Sigmoid colon (tissue), 7 donors: ENCODE data around the gene MBNL1. TPM values are rescaled to one million over a fixed set of nuclear protein-coding genes. Genes with fewer than 3 reads are reported as not detected.

ENCODE experiments used
- DNase-seq: peaks from one replicate; pipeline ENCODE4 v3.0.0-alpha.2; 2019
- H3K27ac ChIP-seq, 4 donors: fragments of 200-600 bp; sonication (generic); one replicate each; pipeline ENCODE4 v1.5.1; 2016 to 2019; ENCODE audit warnings: mild to moderate bottlenecking in 1 of 4
- H3K27me3 ChIP-seq, 3 donors: fragments of 200-600 bp; sonication (generic); one replicate each; pipeline ENCODE4 v1.5.1; 2019; ENCODE audit warnings: mild to moderate bottlenecking in 1 of 3
- H3K36me3 ChIP-seq, 4 donors: fragments of 200-600 bp; sonication (generic); one replicate each; pipeline ENCODE4 v1.5.1; 2016 to 2019
- H3K4me1 ChIP-seq, 4 donors: fragments of 200-600 bp; sonication (generic); one replicate each; pipeline ENCODE4 v1.5.1; 2017 to 2019
- H3K4me3 ChIP-seq, 4 donors: fragments of 200-600 bp; sonication (generic); one replicate each; pipeline ENCODE4 v1.5.1; 2017 to 2019; ENCODE audit warnings: mild to moderate bottlenecking in 2 of 4, moderate library complexity in 1 of 4
- H3K9me3 ChIP-seq, 4 donors: fragments of 200-600 bp in 3 of 4; sonication (generic) in 3 of 4; one replicate each; pipeline versions ENCODE4 v1.5.1 to v1.6.1; 2013 to 2019
- EP300 ChIP-seq, 4 donors: sonication (generic); formaldehyde crosslinking; IDR thresholded peaks; one replicate each; pipeline ENCODE4 v1.6.1; 2017; ENCODE audit warnings: antibody characterized with exemption in 4 of 4
- POLR2A ChIP-seq, 2 donors: fragments of 450-650 bp; IDR thresholded peaks; one replicate each; pipeline ENCODE4 v1.6.1; 2016; ENCODE audit warnings: antibody characterized with exemption in 2 of 2, mild to moderate bottlenecking in 2 of 2, moderate library complexity in 2 of 2
- POLR2AphosphoS5 ChIP-seq, 4 donors: sonication (generic); formaldehyde crosslinking; IDR thresholded peaks; one replicate each; pipeline ENCODE4 v1.6.1; 2017; ENCODE audit warnings: antibody characterized with exemption in 4 of 4
- WGBS, 2 donors: extraction: QIAGEN DNeasy Blood & Tissue Kit; methylation state at CpG; one replicate each; pipeline ENCODE4 v1.1.7; 2013; 5-methylcytosine and 5-hydroxymethylcytosine counted together
- intact Hi-C: fragments of 100-400 bp; cut with DNase I; formaldehyde crosslinking; loops from one replicate; pipeline ENCODE4 v1.15.1; 2023
- polyA plus RNA-seq, 3 donors: library from polyadenylated mRNA; stranded (reverse); fragments of 200-250 nt; gene quantifications; one replicate each; pipeline ENCODE4 v1.2.3, GENCODE V29; 2013
- total RNA-seq, 4 donors: library from RNA; depleted of rRNA; stranded (reverse); fragments of >200 nt; gene quantifications; one replicate each; pipeline ENCODE4 v1.1.0, GENCODE V29; 2016
- TF ChIP-seq, protein P1 (sequence below), 4 experiments: fragments of 450-650 bp in 3 of 4; fragments of 200-600 bp in 1 of 4; IDR thresholded peaks; one replicate each; pipeline ENCODE4 v1.5.1; 2016 to 2019; ENCODE audit warnings: antibody characterized with exemption in 4 of 4, mild to moderate bottlenecking in 3 of 4, moderate library complexity in 2 of 4
- donor health status: healthy with polysubstance abuse.
- donor health status: Bipolar disorder and iron deficiency.
- donor health status: healthy.

The MBNL1 gene
- total and polyA plus RNA-seq, 7 donors = 60.5 to 898 (median 602) TPM

DNA sequence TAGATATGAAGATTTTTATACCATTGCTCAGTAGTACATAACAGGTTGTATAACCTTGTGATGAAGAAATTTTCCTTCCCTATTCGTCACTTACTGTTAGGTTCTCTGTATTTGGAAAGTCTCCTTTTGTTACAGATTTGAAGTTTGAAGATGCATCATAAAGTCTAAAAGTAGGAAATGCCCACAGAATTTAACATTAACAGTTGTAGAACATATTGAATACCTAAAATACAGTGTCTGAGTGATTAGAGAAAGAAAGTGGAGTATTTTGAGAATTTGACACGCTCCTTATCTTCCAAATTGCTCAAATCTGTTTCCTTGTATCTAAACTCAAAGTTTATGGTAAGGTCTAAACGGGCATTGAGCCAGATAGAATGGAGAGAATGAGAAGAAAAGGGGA is 111.3 kb downstream of the MBNL1 start:
- Histone ChIP-seq H3K9me3 (no peaks in the 10 kb centered on the region), H3K27ac (peak overlapping the region; percentile 73 to 79 (median 77)), H3K4me3 (no peak overlapping the region), H3K27me3 (no peaks in the 10 kb centered on the region), H3K4me1 (peaks cover 0 to 89% (median 67%) of the 10 kb centered on the region in 4 donors), H3K36me3 (peaks cover 0 to 11% (median 0%) of the 10 kb centered on the region in 4 donors)
- WGBS, 2 donors = 51 to 61% methylated on average over 3 of the region's 3 CpGs
- DNase-seq = no peak
- intact Hi-C loops = loop anchor here (5.0 kb wide), 1 partner anchor 73 kb away; no protein-coding TSS in a partner anchor
- TF ChIP-seq, protein P1, sequence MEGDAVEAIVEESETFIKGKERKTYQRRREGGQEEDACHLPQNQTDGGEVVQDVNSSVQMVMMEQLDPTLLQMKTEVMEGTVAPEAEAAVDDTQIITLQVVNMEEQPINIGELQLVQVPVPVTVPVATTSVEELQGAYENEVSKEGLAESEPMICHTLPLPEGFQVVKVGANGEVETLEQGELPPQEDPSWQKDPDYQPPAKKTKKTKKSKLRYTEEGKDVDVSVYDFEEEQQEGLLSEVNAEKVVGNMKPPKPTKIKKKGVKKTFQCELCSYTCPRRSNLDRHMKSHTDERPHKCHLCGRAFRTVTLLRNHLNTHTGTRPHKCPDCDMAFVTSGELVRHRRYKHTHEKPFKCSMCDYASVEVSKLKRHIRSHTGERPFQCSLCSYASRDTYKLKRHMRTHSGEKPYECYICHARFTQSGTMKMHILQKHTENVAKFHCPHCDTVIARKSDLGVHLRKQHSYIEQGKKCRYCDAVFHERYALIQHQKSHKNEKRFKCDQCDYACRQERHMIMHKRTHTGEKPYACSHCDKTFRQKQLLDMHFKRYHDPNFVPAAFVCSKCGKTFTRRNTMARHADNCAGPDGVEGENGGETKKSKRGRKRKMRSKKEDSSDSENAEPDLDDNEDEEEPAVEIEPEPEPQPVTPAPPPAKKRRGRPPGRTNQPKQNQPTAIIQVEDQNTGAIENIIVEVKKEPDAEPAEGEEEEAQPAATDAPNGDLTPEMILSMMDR (IDR thresholded peaks at IDR 0.05) = no peak
- TF ChIP-seq POLR2A (IDR thresholded peaks at IDR 0.05) (no peak), EP300 (IDR thresholded peaks at IDR 0.05) (no peak), POLR2AphosphoS5 (IDR thresholded peaks at IDR 0.05) (no peak)

DNA sequence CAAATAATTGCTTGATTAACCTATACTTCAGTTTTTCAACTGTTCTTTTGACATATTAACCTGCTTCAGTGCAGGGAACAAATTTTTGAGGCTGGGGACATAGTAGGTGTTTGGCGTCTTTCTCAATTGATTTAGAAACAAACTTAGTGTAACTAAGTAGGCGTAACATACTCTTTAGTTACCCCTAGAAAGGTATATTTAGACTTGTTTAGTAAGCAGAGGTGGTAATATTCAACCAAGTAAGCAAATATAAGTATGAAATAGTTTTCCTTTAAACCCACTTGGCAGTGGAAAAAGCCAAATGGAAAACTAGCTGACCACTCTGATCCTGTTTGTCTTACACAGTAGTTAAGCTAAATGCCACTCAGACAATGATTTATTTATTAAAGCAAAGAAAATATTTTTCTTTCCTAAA is 113.2 kb downstream of the MBNL1 start:
- DNase-seq = no peak
- H3K27ac ChIP-seq = peak overlapping the region; percentile 73 to 79 (median 77)
- H3K4me1 ChIP-seq = peaks cover 0 to 89% (median 74%) of the 10 kb centered on the region in 4 donors
- no peak for TF ChIP-seq POLR2A (IDR thresholded peaks at IDR 0.05)
- TF ChIP-seq EP300 (IDR thresholded peaks at IDR 0.05) = no peak
- no peak for TF ChIP-seq POLR2AphosphoS5 (IDR thresholded peaks at IDR 0.05)
- TF ChIP-seq, protein P1 (IDR thresholded peaks at IDR 0.05) = no peak
- no peaks in the 10 kb centered on the region for H3K27me3 ChIP-seq
- H3K4me3 ChIP-seq = peak overlapping the region; percentile 8 to 36 (median 21)
- intact Hi-C loops = loop anchor here (5.0 kb wide), 1 partner anchor 75 kb away; no protein-coding TSS in a partner anchor
- H3K9me3 ChIP-seq = no peaks in the 10 kb centered on the region
- WGBS, 2 donors = 71 to 84% methylated on average over 2 of the region's 2 CpGs
- peaks cover 0 to 11% (median 0%) of the 10 kb centered on the region in 4 donors for H3K36me3 ChIP-seq

DNA sequence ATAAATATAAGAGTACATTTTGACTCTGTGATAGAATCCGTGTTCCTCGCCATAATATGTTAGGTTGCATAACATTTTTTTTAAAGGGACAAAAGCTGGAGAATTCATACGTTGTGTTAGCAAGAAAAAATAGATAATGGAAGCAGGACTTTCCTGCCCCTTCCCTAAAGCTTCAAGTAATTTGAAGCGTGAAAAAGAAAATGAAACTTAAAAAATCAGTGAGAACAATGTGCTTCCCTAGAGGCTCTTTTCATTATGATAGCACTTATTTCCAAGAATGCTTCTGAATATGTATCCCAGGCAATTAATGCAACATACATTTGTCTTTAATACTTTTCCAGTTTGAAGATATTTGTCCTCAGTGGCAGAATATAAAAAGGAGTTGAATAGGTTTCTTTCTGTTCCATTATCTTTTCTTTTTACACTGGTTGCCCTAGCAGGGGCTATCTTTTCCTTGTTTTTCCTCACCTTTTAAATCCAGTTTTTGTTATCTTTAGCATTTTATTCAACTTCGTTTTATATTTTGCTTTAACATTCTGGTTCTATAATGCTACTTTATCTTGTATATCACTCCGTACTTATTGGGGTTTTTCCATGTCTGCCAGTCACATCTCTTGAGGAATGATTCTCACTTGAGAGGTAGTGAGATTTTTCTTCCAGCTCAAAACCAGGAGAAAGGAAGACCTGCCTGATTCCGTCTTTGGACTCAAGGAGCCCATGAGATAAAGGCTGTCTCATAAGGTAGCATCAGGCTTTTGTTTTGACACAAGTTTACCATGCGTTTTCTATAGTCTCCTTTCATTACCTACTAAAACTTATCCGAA is 113.8 kb downstream of the MBNL1 start:
- 56 to 61% methylated on average over 9 of the region's 9 CpGs for WGBS, 2 donors

DNA sequence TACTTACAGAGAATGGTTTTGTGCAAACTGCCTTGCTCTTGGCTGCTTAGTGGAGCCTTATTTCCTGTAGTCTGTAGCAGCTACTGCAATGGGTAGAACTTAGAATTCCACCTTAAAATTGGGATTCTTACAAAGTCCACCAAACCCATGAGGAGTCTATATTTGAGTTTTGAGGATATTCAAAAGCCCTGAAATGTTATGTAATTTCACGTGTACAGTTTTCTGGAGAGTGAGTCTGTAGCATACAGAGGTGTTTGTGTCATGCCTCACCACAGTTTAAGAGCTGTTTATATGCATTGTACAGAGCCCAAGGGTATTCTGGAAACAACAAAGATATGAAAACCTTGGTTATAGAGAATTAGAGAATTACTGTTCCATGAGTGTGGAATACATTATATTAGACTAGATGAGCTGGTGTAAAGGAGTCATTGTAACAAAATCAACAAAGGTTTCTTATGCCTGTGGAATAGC is 114.4 kb downstream of the MBNL1 start:
- Histone ChIP-seq H3K4me3 (peak overlapping the region in 3 of 4 donors; percentile 11 to 36 (median 31)), H3K27me3 (no peaks in the 10 kb centered on the region), H3K9me3 (no peaks in the 10 kb centered on the region), H3K27ac (peak overlapping the region; percentile 73 to 79 (median 77)), H3K36me3 (peaks cover 0 to 8% (median 0%) of the 10 kb centered on the region in 4 donors), H3K4me1 (peaks cover 0 to 96% (median 83%) of the 10 kb centered on the region in 4 donors)
- 76 to 79% methylated on average over 1 of the region's 1 CpG for WGBS, 2 donors
- intact Hi-C loops = loop anchor here (5.0 kb wide), 1 partner anchor 76 kb away; no protein-coding TSS in a partner anchor
- TF ChIP-seq POLR2AphosphoS5 (IDR thresholded peaks at IDR 0.05) (peak in 1 of 4 donors; percentile 13), POLR2A (IDR thresholded peaks at IDR 0.05) (no peak)
- no peak for DNase-seq

More for the DNA sequence above, 113.8 kb downstream of the MBNL1 start:
- H3K27ac ChIP-seq = peak overlapping the region; percentile 73 to 79 (median 77)
- no peak for DNase-seq
- no peak for TF ChIP-seq POLR2AphosphoS5 (IDR thresholded peaks at IDR 0.05)
- no peak for TF ChIP-seq POLR2A (IDR thresholded peaks at IDR 0.05)
- no peak for TF ChIP-seq EP300 (IDR thresholded peaks at IDR 0.05)
- intact Hi-C loops = loop anchor here (5.0 kb wide), 1 partner anchor 75 kb away; no protein-coding TSS in a partner anchor
- H3K4me3 ChIP-seq = peak overlapping the region; percentile 8 to 36 (median 21)
- no peaks in the 10 kb centered on the region for H3K9me3 ChIP-seq
- H3K4me1 ChIP-seq = peaks cover 0 to 89% (median 77%) of the 10 kb centered on the region in 4 donors
- H3K27me3 ChIP-seq = no peaks in the 10 kb centered on the region
- peaks cover 0 to 11% (median 0%) of the 10 kb centered on the region in 4 donors for H3K36me3 ChIP-seq

DNA sequence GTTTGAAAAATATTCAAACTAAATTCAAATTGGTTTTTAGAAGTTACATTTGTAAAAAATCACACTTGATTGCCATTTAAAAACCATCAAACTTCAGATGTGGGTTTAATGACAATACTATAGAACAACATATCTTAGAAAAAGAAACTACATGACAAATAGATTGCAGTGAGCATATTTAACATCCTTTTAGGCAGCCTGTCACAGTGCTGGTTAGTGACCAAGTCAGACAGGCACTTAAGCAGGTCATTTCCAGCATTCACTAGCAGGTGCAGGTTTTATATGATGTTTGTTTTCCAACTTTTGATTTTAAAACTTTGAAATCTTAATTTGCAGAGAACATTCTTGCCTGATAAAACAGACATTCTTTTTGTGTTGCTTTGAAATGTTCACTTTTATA is 115.7 kb downstream of the MBNL1 start:
- H3K27ac ChIP-seq = peak overlapping the region; percentile 73 to 79 (median 77)

DNA sequence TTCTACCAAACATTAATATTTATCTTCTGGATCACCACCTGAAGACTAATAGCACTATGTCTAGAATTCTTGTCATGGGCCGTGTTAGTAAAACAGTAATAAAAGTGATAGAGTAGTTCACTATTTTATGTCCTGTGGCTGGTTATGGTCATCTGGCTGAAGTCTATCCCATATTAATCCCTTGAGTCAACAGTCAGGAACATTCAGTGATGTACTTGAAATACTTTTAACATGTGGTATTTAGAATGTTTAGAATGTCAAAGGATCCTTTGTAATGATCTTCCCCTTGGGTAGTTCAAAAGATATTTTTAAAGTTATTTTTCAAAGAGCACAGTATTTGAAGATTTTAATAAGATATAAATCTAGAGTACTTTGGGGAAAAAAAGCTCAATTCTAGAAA is 117.0 kb downstream of the MBNL1 start:
- intact Hi-C loops = no loop called here
- H3K4me3 ChIP-seq = no peak overlapping the region
- WGBS, 2 donors = 52 to 68% methylated on average over 1 of the region's 1 CpG

More for the DNA sequence above, 115.7 kb downstream of the MBNL1 start:
- TF ChIP-seq EP300 (IDR thresholded peaks at IDR 0.05) = no peak
- peak in 1 of 4 donors; percentile 30 for TF ChIP-seq POLR2AphosphoS5 (IDR thresholded peaks at IDR 0.05)
- no peak for DNase-seq
- no peak overlapping the region for H3K4me3 ChIP-seq
- H3K4me1 ChIP-seq = peaks cover 0 to 97% (median 87%) of the 10 kb centered on the region in 4 donors
- intact Hi-C loops = loop anchor here (5.0 kb wide), 1 partner anchor 77 kb away; no protein-coding TSS in a partner anchor
- H3K36me3 ChIP-seq = no peaks in the 10 kb centered on the region
- H3K9me3 ChIP-seq = no peaks in the 10 kb centered on the region
- no peaks in the 10 kb centered on the region for H3K27me3 ChIP-seq

More for the DNA sequence above, 117.0 kb downstream of the MBNL1 start:
- Histone ChIP-seq H3K36me3 (no peaks in the 10 kb centered on the region), H3K27ac (peak overlapping the region; percentile 73 to 79 (median 77)), H3K4me1 (peaks cover 0 to 97% (median 84%) of the 10 kb centered on the region in 4 donors), H3K9me3 (no peaks in the 10 kb centered on the region), H3K27me3 (no peaks in the 10 kb centered on the region)
- DNase-seq = no peak
- TF ChIP-seq POLR2AphosphoS5 (IDR thresholded peaks at IDR 0.05) = peak; percentile 17 to 71 (median 44)
- TF ChIP-seq EP300 (IDR thresholded peaks at IDR 0.05) = peak in 1 of 4 donors; percentile 35
- TF ChIP-seq, protein P1 (IDR thresholded peaks at IDR 0.05) = no peak
- no peak for TF ChIP-seq POLR2A (IDR thresholded peaks at IDR 0.05)
